GM12864 (cell line): Measurements from ENCODE around the gene TMEM120B.

Experiments
- DNase-seq: peaks from one replicate; pipeline ENCODE4 v3.0.0-alpha.2; 2011; ENCODE audit warnings: low read depth
- H3K4me3 ChIP-seq: 2 replicates; pipeline ENCODE4 v1.5.1; 2011; ENCODE audit warnings: mild to moderate bottlenecking, low read depth, low read length, control low read depth
- TF ChIP-seq, protein P1 (sequence below): IDR thresholded peaks from 2 replicates; pipeline ENCODE4 v1.5.1; 2011; ENCODE audit warnings: low read depth, mild to moderate bottlenecking, moderate library complexity, low read length, control low read depth, inconsistent platforms; ENCODE audit errors: missing control alignments

TMEM120B gene

DNA sequence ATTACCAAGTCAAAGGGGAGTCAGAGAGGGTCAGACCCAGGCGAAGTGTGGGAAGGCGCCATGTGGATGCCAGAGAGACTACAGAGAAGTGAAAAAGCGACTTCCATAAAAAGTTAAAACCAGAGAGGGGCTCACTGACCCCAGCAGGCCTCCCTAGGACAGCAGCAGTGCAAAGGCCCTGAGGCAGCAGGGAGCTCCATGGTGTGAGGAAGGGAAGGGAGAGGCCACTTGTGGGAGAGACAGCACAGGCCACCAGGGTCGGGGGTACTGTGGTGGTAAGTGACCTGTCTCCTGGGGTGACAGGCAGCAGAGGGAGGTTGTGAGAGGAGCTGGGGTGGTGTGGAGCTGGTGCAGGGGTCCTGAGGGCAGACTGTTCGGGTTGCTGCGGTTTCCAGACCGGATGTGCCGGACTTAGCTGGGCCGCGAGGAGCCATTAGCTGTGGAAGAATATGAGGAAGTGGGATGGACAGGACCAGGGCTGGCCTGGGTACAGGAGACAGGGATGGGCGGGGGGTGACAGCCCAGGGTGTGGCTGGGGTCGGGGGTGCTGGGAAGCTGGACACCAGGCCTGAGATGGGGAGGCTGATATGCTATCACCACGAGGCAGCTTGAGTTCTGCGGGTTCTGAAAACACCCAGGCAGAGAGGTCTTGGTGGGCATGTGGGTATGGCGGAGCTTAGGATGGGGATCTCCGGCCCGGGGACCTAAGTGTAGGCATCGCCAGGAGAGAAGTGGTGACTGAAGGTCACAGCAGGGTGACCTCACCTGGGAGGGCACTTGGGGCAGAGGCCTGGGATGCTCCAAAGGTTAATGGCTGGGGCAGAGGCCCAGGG, 114.0 kb downstream of the TMEM120B start:
- H3K4me3 ChIP-seq = no peak overlapping the region
- TF ChIP-seq, protein P1, sequence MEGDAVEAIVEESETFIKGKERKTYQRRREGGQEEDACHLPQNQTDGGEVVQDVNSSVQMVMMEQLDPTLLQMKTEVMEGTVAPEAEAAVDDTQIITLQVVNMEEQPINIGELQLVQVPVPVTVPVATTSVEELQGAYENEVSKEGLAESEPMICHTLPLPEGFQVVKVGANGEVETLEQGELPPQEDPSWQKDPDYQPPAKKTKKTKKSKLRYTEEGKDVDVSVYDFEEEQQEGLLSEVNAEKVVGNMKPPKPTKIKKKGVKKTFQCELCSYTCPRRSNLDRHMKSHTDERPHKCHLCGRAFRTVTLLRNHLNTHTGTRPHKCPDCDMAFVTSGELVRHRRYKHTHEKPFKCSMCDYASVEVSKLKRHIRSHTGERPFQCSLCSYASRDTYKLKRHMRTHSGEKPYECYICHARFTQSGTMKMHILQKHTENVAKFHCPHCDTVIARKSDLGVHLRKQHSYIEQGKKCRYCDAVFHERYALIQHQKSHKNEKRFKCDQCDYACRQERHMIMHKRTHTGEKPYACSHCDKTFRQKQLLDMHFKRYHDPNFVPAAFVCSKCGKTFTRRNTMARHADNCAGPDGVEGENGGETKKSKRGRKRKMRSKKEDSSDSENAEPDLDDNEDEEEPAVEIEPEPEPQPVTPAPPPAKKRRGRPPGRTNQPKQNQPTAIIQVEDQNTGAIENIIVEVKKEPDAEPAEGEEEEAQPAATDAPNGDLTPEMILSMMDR = no peak
- no peak for DNase-seq

DNA sequence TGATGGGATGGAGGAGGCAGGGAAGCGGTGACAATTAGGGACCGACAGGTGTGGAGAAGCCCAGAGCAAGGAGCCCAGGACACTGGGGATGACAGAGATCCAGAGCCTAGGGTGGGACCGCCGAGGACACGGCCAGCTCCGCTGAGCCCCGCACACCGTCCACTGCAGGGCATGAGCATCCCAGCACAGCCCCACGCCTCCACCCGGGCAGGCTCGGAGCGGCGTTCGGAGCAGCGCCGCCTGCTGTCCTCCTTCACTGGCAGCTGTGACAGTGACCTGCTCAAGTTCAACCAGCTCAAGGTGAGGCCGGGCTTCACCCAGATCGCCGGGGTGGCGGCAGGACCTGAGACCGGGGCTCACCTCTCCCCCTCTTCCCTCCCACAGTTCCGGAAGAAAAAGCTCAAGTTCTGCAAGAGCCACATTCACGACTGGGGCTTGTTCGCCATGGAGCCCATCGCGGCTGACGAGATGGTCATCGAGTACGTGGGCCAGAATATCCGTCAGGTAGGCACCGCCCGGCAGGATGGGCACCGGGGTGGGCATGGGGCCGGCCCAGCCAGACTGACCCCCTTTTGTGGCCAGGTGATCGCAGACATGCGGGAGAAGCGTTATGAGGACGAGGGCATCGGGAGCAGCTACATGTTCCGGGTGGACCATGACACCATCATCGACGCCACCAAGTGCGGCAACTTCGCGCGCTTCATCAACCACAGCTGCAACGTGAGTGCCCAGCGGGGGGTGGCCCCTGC, 115.0 kb downstream of the TMEM120B start:
- no peak overlapping the region for H3K4me3 ChIP-seq
- TF ChIP-seq, protein P1 = no peak
- DNase-seq = no peak

DNA sequence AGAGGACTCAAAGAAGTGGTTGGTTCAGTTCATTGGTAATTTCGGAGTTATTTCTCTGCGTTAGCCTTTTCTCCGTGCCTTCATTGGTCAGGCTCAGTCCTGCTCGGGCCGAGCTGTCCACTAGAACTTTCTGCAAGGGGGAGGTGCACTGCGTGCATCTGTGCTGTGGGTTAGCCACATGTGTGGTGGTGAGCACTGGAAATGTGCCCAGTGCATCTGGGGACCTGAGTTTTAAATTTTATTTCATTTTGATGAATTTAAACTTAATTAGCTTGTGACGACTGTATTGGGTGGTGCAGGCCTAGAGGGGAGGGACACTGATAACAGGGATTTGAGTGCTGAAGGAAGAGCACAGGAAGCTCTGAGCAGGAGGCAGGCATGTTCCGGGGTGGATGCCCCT, 115.8 kb downstream of the TMEM120B start:
- H3K4me3 ChIP-seq = no peak overlapping the region
- DNase-seq = no peak
- TF ChIP-seq, protein P1 = no peak

DNA sequence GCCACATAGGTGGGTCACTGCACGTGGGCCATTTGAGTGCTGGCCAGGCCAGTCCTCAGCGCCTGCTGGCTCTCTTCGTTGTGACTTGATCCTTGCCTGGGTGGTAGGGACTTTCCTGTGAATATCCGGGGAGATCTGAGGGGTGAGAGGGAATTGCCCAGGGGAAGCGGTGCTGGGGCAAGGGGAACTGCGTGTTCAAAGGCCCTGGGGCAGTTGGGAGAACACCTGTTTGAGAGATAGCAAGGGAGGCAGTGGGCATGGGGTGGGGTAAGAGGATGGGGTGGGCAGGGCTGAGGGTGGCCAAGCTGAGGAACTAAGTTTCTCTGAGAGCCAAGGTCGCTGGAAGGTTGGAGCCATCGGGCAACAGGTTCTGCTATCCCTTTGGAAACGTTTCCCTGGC, 116.3 kb downstream of the TMEM120B start:
- TF ChIP-seq, protein P1 = no peak
- no peak for DNase-seq
- H3K4me3 ChIP-seq = no peak overlapping the region

DNA sequence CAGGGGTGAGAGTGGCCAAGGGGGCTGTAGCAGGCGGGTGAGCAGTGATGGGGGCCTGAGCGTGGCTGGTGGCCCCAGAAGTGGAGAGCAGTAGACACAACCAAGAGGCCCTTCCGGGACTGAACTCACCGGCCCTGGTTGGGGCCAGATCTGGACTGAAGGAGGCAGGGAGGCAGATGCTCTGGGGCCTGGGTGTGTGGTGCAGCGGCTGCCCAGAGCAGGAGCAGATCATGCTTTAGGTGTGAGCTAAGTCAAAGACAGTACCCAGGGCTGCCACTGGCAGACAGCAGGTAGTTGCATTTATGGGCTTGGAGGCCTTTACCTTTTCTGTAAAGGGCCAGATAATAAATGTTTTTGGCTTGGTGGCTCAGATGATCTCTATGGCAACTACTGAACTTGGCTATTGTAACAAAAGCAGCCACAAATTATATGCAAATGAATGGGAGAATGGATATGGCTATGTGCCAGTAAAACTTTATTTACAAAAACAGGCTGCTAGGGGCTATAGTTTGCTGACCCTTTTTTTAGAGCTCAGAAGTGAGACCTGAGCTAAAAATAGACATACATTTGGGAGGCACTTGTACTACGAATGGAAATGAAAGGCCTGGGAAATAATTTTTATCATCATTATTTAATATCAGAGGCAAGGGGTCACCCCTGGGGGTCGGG, 116.8 kb downstream of the TMEM120B start:
- H3K4me3 ChIP-seq = no peak overlapping the region
- no peak for DNase-seq
- TF ChIP-seq, protein P1 = no peak

DNA sequence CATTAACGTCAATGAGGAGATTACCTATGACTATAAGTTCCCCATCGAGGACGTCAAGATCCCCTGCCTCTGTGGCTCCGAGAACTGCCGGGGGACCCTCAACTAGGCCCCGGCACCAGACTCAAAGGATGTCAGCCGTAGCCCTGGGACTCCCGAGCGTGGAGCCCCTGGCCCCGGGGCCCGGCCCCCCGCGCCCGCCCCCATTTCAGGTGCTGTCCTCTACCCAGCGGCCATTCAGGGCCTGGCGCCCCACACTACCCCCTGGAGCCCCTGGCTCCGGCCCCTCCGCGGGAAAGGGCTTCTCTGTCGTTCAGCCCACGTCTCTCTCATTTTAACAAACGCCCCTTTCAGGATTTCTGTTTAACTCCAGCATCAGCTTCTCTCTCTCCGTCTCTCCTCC, 117.6 kb downstream of the TMEM120B start:
- DNase-seq = no peak
- no peak overlapping the region for H3K4me3 ChIP-seq
- TF ChIP-seq, protein P1 = no peak
